Keratinocyte (primary cell): Measurements from ENCODE around the gene SCAMP2. TPM values are rescaled to one million over a fixed set of nuclear protein-coding genes. Genes with fewer than 3 reads are reported as not detected.

Experiments
- DNase-seq: peaks from one replicate; pipeline ENCODE4 v3.0.0-alpha.2; 2011; ENCODE audit warnings: low read depth, missing footprints, low spot score
- FAIRE-seq: peaks from 2 replicates; lab custom pipeline; 2011; peaks lifted over from hg19 to GRCh38; lab: Jason Lieb, UNC
- H2AFZ ChIP-seq: 2 replicates; pipeline ENCODE4 v1.6.0; 2012; ENCODE audit warnings: low read length, control low read depth, inconsistent platforms; ENCODE audit not compliant: control insufficient read depth
- H3K27ac ChIP-seq: 2 replicates; pipeline ENCODE4 v1.5.1; 2011; ENCODE audit warnings: low read length; ENCODE audit not compliant: control insufficient read depth, insufficient read depth
- H3K27me3 ChIP-seq: 3 replicates; pipeline ENCODE4 v1.6.0; 2011; ENCODE audit warnings: low read length; ENCODE audit not compliant: control insufficient read depth, insufficient read depth; ENCODE audit errors: extremely low read depth
- H3K36me3 ChIP-seq, 2 experiments: 2 replicates in 1 of 2; 3 replicates in 1 of 2; pipeline ENCODE4 v1.5.1; 2011; ENCODE audit warnings: low read length in 2 of 2, mild to moderate bottlenecking in 1 of 2; ENCODE audit not compliant: control insufficient read depth in 2 of 2, insufficient read depth in 2 of 2; ENCODE audit errors: extremely low read depth in 1 of 2
- H3K4me1 ChIP-seq: 3 replicates; pipeline ENCODE4 v1.5.1; 2011; ENCODE audit warnings: low read length; ENCODE audit not compliant: control insufficient read depth, insufficient read depth; ENCODE audit errors: extremely low read depth
- H3K4me2 ChIP-seq: 3 replicates; pipeline ENCODE4 v1.6.0; 2011; ENCODE audit warnings: low read depth, low read length; ENCODE audit not compliant: control insufficient read depth, insufficient read depth; ENCODE audit errors: extremely low read depth
- H3K4me3 ChIP-seq, 3 experiments: fragments of 200-600 bp in 1 of 3; sonication (generic) in 1 of 3; 2 replicates in 2 of 3; 3 replicates in 1 of 3; pipeline ENCODE4 v1.5.1; 2011 to 2016; ENCODE audit warnings: low read length in 3 of 3, mild to moderate bottlenecking in 3 of 3, control low read depth in 2 of 3, inconsistent platforms in 1 of 3, low read depth in 1 of 3, mixed read lengths in 1 of 3, mixed run types in 1 of 3, moderate library complexity in 1 of 3; ENCODE audit not compliant: control insufficient read depth in 2 of 3, insufficient read depth in 2 of 3; ENCODE audit errors: extremely low read depth in 1 of 3
- H3K79me2 ChIP-seq: 2 replicates; pipeline ENCODE4 v1.6.0; 2012; ENCODE audit warnings: low read length; ENCODE audit not compliant: control insufficient read depth, insufficient read depth
- H3K9ac ChIP-seq: 3 replicates; pipeline ENCODE4 v1.6.0; 2011; ENCODE audit warnings: low read length; ENCODE audit not compliant: control insufficient read depth, insufficient read depth; ENCODE audit errors: extremely low read depth
- H3K9me1 ChIP-seq: 3 replicates; pipeline ENCODE4 v1.6.0; 2011; ENCODE audit warnings: low read length; ENCODE audit not compliant: control insufficient read depth, insufficient read depth; ENCODE audit errors: extremely low read depth
- H3K9me3 ChIP-seq: 2 replicates; pipeline ENCODE4 v1.5.1; 2012; ENCODE audit warnings: low read depth, low read length; ENCODE audit not compliant: control insufficient read depth
- H4K20me1 ChIP-seq: 3 replicates; pipeline ENCODE4 v1.6.0; 2011; ENCODE audit warnings: low read length; ENCODE audit not compliant: control insufficient read depth, insufficient read depth; ENCODE audit errors: extremely low read depth
- CTCF ChIP-seq, 3 experiments: IDR thresholded peaks in 1 of 3; conservative IDR thresholded peaks in 1 of 3; optimal IDR thresholded peaks in 1 of 3; 2 replicates in 2 of 3; 3 replicates in 1 of 3; pipeline versions ENCODE3 to v1.5.1; 2011; ENCODE audit warnings: low read length in 3 of 3, mild to moderate bottlenecking in 3 of 3, moderate library complexity in 2 of 3, control low read depth in 1 of 3, inconsistent platforms in 1 of 3; ENCODE audit not compliant: insufficient read depth in 2 of 3; ENCODE audit errors: extremely low read depth in 1 of 3
- EZH2 ChIP-seq: IDR thresholded peaks from one replicate; pipeline ENCODE4 v1.6.1; 2012; ENCODE audit warnings: inconsistent platforms, mild to moderate bottlenecking, low read length, moderate library complexity
- dilution Hi-C: fragments of 300-500 bp; cut with MboI; formaldehyde crosslinking; loops from one replicate; pipeline ENCODE4 v1.7.0; 2020; ENCODE audit warnings: low sequenced_read_pairs; ENCODE audit not compliant: extremely low pct_ligation_motif_present
- polyA plus RNA-seq, 5 experiments: library from polyadenylated mRNA; depleted of rRNA in 3 of 5; stranded (reverse) in 3 of 5; stranded (forward) in 1 of 5; unstranded in 1 of 5; fragments of >200 nt; gene quantifications; 1 replicate in 1 of 5; 2 replicates in 3 of 5; 3 replicates in 1 of 5; pipeline versions ENCODE4 v1.2.1 to v1.2.3, GENCODE V29; 2011 to 2012; ENCODE audit warnings: missing spikeins in 2 of 5, low read depth in 1 of 5, low replicate concordance in 1 of 5

SCAMP2 gene
- polyA plus RNA-seq, 1 donor (not counting 4 experiments of a cell fraction or from before 2014, with no cell fraction given) = 72.8 TPM

GRCh38 chr15:74864296-74864695, 8.9 kb downstream of the SCAMP2 start:
- Histone ChIP-seq H3K27ac (peak overlapping the region; percentile 45), H2AFZ (no peak overlapping the region), H3K9me3 (no peaks in the 10 kb centered on the region), H3K27me3 (no peaks in the 10 kb centered on the region), H3K36me3 (peaks cover 0 to 1% of the 10 kb centered on the region in 2 experiments), H3K4me1 (peaks cover 56% of the 10 kb centered on the region), H3K9me1 (peaks cover 4% of the 10 kb centered on the region), H3K9ac (no peak overlapping the region), H4K20me1 (no peaks in the 10 kb centered on the region), H3K79me2 (peaks cover 40% of the 10 kb centered on the region), H3K4me3 (no peak overlapping the region), H3K4me2 (no peak overlapping the region)
- TF ChIP-seq CTCF (optimal IDR thresholded peaks at IDR 0.05 in 1 of 3, IDR thresholded peaks at IDR 0.05 in 1 of 3, conservative IDR thresholded peaks at IDR 0.05 in 1 of 3; ENCODE audit: extremely low read depth in 1 of 3, insufficient read depth in 2 of 3, low read length in 3 of 3) = no peak
- TF ChIP-seq EZH2 = no peak
- DNase-seq (no peak), FAIRE-seq (no peak)
- dilution Hi-C loops = no loop called here

DNA sequence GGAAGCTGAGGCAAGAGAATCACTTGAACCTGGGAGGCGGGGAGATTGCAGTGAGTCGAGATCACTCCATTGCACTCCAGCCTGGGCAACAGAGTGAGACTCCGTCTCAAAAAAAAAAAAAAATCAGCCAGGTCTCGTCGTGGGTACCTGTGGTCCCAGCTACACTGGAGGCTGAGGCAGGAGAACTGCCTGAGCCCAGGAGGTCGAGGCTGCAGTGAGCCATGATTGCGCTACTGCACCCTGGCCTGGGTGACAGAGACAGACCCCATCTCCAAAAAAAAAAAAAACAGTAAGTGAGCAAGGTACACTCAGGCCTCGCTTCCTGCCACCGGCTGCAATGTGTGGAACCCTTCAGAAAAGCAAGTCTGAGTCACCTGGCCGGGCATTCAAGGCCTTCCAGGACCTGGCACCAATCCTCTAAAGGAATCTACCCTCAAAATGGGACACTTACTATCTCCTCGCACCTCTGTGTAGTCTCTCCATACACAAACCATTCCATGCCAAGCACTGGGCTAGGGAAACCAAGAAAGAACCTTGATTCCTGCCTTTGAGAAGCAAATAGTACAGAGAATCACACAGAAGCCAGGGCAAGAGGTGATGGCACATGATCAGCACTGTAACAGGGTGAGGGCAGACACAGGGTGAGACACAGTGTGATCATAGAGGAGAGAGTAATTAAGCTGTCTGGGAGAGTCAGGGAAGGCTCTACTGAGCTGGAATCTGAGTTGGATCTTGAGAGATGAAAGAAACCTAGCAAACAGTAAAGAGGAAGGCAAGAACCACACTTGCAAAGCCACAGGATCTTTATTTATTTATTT, 9.7 kb downstream of the SCAMP2 start:
- Histone ChIP-seq H3K27me3 (no peaks in the 10 kb centered on the region), H3K4me2 (peak overlapping the region; percentile 7), H3K4me1 (peaks cover 54% of the 10 kb centered on the region), H3K9ac (peak overlapping the region; percentile 38), H2AFZ (peak overlapping the region; percentile 5), H3K79me2 (peaks cover 36% of the 10 kb centered on the region), H3K36me3 (peaks cover under 1 to 1% of the 10 kb centered on the region in 2 experiments), H3K9me1 (peaks cover 4% of the 10 kb centered on the region), H4K20me1 (no peaks in the 10 kb centered on the region), H3K9me3 (no peaks in the 10 kb centered on the region), H3K27ac (peak overlapping the region; percentile 86), H3K4me3 (no peak overlapping the region)
- dilution Hi-C loops = no loop called here
- TF ChIP-seq CTCF (optimal IDR thresholded peaks at IDR 0.05 in 1 of 3, IDR thresholded peaks at IDR 0.05 in 1 of 3, conservative IDR thresholded peaks at IDR 0.05 in 1 of 3; ENCODE audit: extremely low read depth in 1 of 3, insufficient read depth in 2 of 3, low read length in 3 of 3) (no peak), EZH2 (no peak)
- FAIRE-seq = peak; percentile 49
- DNase-seq = no peak
